ENCODE measurements around the gene SLC29A1. TPM values are rescaled to one million over a fixed set of nuclear protein-coding genes. Genes with fewer than 3 reads are reported as not detected.

SLC29A1 gene
- total RNA-seq, 2 donors from 2014 or later = 37.1 to 56.5 TPM

DNA sequence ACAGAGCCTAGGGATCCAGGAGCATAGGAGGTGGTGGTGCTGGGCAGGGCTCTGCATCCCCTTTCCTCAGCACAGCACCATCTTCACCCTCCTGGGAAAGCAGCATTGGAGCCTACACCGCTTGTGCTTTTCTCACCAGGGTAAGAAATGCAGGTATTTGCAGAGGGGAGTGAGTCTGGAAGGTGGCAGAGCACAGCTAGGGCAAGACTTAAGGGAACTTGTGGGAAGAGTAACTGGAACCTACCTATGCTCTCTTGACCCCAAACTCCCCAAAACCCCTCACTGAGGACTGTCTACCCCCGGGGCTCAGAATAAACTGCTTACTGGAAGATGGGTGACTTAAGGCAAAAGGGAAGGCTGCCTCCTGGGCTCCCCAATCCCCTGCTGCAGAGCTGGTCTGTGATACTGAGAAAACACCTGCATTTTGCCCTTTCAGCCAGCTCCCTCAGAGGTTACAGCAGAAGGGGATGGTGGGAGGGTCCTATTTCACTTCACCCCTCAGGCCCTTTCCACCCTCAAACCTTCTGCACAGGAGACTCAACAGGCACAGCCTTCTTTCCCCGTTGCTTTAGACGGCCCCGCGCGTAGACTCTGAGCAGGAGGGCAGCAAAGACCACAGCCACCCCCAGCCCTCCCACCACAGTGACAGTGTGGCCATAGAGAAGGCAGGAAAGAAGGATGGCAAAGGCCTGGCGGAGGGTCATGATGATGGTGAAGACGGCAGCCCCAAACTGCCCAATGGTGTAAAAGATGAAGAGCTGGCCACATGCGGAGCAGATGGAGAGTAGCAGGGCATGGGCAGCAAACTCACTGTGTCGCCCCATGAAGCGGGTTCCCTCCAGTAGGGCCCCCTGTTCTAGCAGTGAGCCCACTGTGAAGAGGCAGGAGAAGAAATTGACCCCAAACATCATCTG is 31.1 kb downstream of the SLC29A1 start:
- ATAC-seq (no peak), DNase-seq (ENCODE audit: low spot score in 2 of 2) (no peak)
- H3K9me3 Mint-ChIP-seq = no peaks in the 10 kb centered on the region
- peak overlapping the region; percentile 99 to 100 for H3K27ac Mint-ChIP-seq
- H3K36me3 Mint-ChIP-seq = peaks cover 50 to 64% of the 10 kb centered on the region in 2 donors

DNA sequence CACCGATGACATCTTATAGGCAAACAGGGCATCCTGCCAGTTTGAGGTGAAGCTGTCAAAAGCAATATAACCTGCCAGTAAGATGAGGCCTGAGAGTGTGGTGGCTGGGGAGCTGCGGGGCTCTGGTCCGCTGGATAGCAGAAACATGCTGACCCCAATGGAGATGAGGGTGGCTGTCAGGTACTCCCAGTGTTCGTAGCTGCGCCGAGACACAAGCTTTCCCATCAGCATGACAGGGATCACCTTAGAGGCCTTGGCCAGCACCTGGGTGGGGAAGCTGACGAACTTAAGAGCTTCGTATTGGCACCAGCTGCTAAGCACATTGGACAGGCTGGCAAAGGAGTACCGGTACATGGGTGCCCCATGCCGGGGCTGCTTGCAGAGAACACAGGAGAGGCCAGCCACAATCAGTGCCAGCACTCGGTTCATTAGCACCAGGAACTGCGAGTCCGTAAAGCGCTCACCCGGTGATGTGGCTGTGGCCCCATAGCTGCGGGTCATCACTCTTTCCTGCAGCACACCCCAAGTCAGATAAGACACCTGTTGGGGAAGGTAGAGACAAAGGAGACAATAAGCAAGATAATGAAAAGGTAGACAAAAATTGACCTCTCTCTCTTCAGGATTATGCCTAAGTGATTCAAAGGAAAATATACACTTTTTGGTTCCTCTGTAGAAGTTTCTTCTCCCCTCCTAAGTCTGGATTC is 31.9 kb downstream of the SLC29A1 start:
- ATAC-seq (peak in 1 of 2 donors; percentile 1), DNase-seq (ENCODE audit: low spot score in 2 of 2) (peak in 1 of 2 donors; percentile 52)
- peak overlapping the region; percentile 99 to 100 for H3K27ac Mint-ChIP-seq
- peaks cover 42 to 56% of the 10 kb centered on the region in 2 donors for H3K36me3 Mint-ChIP-seq
- no peaks in the 10 kb centered on the region for H3K9me3 Mint-ChIP-seq

DNA sequence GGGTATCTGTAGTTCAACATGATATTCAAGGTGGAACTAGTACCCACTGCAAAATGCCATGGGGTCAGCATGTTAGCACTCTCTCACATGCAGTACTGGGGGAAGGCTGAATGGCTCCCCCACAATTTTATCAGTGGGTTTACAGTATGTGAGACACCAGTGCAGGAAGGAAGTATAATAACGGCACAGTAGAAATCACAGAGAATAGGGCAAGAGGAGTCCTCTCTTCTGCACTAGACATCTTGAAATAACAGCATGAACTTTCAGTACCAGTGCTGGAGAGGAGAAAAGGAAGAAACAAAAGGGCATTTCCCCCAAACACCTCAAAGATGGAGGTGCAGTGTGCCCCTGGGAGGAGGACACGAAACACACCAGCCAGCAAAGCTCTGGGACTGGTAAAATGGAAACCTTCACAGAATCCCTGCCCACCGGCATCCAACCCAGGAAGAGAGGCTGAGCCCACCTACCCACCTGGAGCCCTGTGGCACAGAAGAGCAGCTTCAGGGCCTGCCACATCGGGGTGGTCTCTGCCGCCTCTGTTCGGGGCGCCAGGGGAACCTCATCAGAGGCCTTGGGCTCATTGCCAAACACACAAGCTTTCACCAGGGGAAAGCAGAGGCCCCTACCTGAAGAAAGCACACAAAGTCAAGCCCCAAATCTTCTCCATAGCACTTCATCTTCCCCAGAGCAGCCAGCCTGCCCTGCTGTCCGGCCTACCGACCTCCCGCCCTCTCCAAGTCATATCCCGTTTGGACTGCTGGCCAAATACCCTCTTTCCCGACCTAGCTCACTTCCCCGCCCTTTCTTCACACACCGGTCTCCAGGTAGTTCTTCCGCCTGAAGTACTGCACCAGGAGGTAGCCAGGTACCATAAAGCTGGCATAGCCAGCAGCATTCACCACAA is 32.7 kb downstream of the SLC29A1 start:
- DNase-seq (ENCODE audit: low spot score in 2 of 2) (no peak), ATAC-seq (peak in 1 of 2 donors; percentile 9)
- Mint-ChIP-seq H3K27ac (peak overlapping the region; percentile 99 to 100), H3K9me3 (no peaks in the 10 kb centered on the region), H3K36me3 (peaks cover 38 to 47% of the 10 kb centered on the region in 2 donors)

DNA sequence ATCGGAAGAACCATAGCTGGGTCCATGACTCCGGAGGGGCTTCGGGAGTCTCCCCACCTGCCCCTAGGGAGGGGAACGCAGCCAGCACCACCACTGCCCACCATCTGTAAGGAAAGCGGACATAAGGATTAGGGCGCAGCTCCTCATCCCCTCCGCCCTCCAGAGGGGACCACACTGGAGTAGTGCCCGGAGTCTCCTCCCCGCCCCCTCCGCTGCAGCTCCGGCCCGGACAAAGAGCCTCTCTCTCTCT is 33.3 kb downstream of the SLC29A1 start:
- peak overlapping the region; percentile 99 to 100 for H3K27ac Mint-ChIP-seq
- H3K36me3 Mint-ChIP-seq = peaks cover 35 to 41% of the 10 kb centered on the region in 2 donors
- ATAC-seq (no peak), DNase-seq (ENCODE audit: low spot score in 2 of 2) (no peak)
- H3K9me3 Mint-ChIP-seq = no peaks in the 10 kb centered on the region

DNA sequence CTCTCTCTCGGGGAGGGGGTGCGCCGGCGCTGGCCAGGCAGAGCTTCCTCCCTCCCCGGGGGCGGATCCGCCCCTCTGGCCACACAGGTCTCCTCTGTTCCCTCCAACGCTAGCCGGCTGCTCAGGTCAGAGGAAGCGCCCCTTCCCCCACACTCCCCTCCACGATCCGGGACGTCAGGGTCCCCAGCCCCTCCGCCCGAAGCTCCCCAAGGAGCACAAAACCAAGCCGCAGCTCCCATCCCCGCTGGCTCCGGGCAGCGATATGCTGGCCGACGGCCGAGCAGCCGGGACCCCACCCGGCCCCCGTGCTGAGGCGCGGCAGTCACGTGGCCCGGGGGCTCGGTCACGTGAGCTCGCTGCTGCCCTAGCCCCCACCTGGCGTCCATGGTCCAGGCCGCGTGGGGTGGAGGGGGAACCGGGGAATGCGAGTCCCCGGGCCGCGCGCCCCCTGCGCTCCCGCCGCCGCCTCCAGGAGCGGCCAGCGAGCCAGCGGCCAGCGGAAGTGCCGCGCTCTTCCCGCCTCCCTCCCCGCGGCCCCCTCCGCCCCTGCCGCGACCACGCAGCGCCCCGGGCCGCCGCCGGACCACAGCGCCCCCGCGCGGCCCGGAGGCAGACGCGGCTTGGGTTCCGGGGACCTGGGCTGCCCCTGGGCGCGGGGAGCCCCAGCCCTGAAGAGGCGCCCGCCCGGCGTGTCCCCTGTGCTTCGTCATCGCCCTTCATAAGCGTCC is 33.8 kb downstream of the SLC29A1 start, which contains the start of gene SLC35B2:
SLC35B2 (minus strand) TSS at position 504 of the 728 bp plus-strand sequence; CDS start at position 386, 118 bp downstream.
- ATAC-seq (peak; percentile 57 to 79), DNase-seq (ENCODE audit: low spot score in 2 of 2) (peak; percentile 79 to 83)
- Mint-ChIP-seq H3K27ac (peak within 1 kb of the TSS; percentile 99 to 100), H3K36me3 (peaks cover 31 to 37% of the 10 kb centered on the region in 2 donors), H3K9me3 (no peaks in the 10 kb centered on the region)

DNA sequence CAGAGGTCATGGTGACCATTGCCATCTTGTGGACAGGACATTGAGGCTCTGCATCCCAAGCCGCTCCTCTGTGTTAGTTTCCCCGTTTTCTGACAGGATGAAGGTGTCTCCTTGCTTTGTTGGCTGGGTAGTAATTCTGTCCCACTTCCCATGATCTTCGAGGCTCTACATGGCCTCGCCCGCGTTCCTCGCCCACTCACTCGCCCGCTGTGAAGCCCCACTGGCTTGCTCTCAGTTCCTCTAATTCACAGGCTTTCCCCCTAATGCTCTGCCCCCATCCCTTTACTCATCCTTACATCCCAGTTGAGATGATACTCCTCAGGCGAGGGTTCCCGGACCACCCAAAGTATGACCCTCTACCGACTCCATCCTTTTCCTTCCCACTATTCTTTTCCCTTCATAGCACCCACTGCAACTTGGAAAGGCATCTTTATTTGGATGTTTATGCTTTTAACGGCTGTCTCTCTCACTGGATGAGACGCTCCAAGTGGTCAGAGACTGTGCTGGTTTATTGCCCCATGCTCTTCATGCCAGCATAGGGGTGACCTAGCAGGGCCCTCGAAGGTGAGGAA is 34.4 kb downstream of the SLC29A1 start:
- H3K27ac Mint-ChIP-seq = peak overlapping the region; percentile 78 to 100
- DNase-seq (ENCODE audit: low spot score in 2 of 2) (no peak), ATAC-seq (no peak)
- H3K36me3 Mint-ChIP-seq = peaks cover 28 to 36% of the 10 kb centered on the region in 2 donors
- no peaks in the 10 kb centered on the region for H3K9me3 Mint-ChIP-seq

DNA sequence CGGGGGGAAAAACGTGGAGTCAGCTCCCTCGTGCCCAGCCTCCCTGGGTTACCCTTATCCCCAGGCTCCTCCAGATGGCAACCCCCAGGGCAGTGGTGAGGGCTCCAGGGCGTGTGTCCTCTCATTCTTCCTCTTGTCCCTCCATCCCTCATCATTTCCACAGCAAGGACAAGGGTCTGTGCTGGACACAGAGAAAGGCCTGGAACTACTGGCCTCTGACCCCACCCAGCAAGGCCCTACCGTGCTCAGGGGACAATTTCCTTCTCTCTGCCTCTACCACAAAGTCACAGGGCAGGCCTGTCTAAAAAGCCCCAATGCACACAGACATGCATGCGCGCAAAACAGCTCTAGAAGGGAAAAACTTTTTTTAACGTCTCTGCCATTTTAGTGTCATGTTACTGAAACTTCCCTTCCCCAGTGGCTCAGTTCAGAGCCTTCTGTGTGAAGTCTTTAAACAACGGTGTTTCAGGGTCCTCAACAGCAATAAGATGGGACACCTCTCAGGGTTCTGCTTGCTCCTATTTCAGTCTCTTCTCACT is 35.0 kb downstream of the SLC29A1 start:
- ATAC-seq = no peak

DNA sequence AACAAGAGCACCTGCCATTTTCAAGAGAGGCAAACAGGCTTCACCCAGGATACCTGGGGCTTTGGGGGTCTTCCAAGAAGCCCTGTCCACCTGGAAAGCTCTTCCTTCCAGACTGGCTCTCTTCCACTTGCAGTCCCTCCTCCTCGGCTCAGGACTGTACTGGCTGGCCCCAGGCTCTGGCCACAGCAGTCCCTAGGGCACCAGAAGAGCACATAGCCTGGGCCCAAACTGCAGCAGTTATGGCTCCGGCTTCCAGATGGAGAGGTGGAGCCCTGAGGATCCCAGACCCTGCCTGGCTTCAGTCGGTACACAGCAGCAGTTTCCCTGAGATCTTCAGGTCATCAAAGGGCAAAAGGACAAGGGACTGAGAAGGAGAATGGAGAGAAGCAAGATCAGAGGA is 35.5 kb downstream of the SLC29A1 start:
- no peak for ATAC-seq
- Mint-ChIP-seq H3K36me3 (peaks cover 21 to 37% of the 10 kb centered on the region in 2 donors), H3K9me3 (no peaks in the 10 kb centered on the region), H3K27ac (peak overlapping the region in 1 of 2 donors; percentile 100)
- DNase-seq (ENCODE audit: low spot score in 2 of 2) = no peak

More for the DNA sequence above, 35.0 kb downstream of the SLC29A1 start:
- Mint-ChIP-seq H3K36me3 (peaks cover 23 to 36% of the 10 kb centered on the region in 2 donors), H3K9me3 (no peaks in the 10 kb centered on the region), H3K27ac (peak overlapping the region in 1 of 2 donors; percentile 100)
- no peak for DNase-seq (ENCODE audit: low spot score in 2 of 2)

DNA sequence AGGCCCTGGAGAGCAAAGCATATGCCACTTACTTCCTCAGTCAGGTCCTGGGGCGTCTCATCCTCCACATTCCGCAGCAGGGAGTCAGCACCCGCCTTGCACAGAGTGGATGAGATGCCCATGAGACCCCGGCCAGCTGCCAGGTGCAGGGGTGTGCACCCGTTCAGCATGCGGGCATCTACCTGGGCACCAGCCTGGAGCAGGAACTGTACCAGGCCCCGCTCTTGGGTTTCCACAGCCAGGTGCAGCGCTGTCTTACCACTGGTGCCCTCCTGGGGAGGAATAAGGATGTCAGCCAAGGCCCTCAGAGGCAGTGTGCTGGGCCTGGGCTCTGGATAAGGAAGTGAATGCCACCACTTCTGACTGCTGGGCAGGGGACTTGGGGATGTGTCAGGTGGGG is 36.6 kb downstream of the SLC29A1 start:
- no peak for DNase-seq (ENCODE audit: low spot score in 2 of 2)
- ATAC-seq = no peak
- no peaks in the 10 kb centered on the region for H3K9me3 Mint-ChIP-seq
- peaks cover 32 to 39% of the 10 kb centered on the region in 2 donors for H3K36me3 Mint-ChIP-seq
- H3K27ac Mint-ChIP-seq = peak overlapping the region in 1 of 2 donors; percentile 51

DNA sequence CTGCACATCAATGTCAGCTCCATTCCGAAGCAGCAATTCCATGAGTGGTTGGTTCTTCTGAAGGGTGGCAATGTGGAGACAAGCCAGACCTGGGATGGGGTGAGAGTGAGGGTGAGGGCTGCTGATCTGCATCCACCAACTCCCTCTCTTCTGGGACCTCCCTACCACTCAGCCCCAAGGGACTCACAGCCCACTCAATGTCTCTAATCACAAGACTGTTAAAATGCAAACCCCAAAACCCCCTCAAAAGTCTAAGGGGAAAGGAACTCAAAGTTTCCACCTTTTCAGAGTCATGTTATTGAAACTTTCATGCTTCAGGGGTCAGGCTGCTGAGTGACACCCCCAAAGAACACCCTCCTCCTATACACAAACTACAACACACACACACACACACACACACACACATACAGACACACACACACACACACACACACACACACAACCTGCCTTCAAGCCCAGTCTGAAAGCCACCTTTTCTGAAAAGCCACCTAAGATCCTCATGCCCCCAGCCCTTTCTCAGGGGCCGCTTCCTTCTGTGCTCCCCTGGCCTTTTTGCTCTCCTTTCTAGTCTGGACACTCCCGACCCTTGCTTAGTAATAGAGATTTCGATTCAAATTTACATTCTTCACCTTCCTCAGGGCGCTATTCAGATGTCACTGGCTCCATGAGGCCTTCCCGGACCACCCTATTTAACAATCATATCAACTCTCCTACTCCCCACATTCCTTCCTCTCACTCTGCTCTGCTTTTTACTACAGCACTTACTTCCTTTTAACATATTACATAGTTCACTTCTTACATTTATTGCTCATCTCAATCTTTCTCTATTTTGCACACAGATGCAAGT is 37.3 kb downstream of the SLC29A1 start:
- peaks cover 32 to 33% of the 10 kb centered on the region in 2 donors for H3K36me3 Mint-ChIP-seq
- ATAC-seq = no peak
- DNase-seq (ENCODE audit: low spot score in 2 of 2) = no peak
- H3K9me3 Mint-ChIP-seq = no peaks in the 10 kb centered on the region
- peak overlapping the region; percentile 17 to 51 for H3K27ac Mint-ChIP-seq

DNA sequence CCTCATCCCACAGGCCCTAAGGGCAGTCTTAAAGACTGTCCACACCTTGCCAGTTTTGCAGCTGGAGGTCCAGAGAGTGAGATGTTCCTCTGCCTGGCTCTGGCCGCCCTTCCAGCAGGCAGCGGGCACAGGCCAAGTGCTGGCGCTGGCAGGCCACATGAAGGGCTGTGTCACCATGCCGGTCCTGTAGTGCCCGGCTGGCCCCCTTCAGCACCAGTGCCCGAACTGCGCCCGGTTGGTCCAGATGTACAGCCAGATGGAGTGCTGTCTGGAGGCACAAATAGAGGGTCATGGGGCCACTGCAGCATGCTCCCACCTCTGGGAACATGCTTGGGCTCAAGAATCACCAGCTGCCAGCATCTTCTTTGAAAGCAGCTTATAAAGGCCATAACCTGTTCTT is 38.2 kb downstream of the SLC29A1 start:
- peaks cover 26 to 29% of the 10 kb centered on the region in 2 donors for H3K36me3 Mint-ChIP-seq
- H3K9me3 Mint-ChIP-seq = no peaks in the 10 kb centered on the region
- H3K27ac Mint-ChIP-seq = peak overlapping the region in 1 of 2 donors; percentile 17
- DNase-seq (ENCODE audit: low spot score in 2 of 2) (no peak), ATAC-seq (no peak)

DNA sequence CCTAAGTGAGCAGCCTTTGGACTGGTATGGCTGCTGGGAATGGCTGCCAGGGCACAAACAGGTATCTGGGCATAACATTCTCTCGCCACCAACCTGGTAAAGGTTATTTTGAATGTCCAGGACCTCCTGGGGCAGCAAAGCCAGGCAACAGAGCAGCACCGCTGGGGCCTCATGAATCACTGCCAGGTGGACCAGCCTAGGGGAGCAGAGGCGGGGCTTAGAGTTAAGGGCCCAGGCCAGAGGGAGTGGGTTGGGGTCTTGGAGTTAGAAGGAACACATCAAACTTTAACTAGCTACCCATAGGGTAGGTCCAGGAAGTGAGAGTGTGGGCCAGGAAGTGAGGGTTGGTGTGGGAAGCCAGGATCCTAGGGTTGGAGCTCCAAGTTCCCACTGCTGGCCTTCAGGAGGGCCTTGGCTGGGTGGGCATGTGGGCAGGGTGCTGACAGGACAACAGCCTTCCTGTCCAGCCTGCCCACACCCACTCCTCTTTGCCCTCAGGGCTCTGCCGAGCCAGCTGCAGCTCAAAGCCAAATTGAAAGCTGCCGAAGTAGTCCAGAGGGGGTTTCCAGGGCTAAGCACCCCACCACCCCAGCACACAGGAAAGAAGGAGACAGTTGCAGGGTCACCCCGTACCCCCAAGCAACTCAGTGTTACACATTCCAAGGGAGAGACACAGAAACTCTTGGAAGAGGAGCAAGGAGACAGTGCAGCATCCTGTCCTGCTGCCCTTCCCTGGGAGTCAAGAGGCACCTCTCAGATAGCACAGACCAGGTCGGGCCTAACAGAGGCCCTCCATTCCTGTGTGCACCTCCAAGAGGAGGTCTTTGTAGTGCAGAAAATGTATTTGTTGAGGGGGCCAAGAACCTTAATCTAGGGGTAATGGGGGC is 39.3 kb downstream of the SLC29A1 start:
- peak overlapping the region; percentile 86 to 95 for H3K27ac Mint-ChIP-seq
- ATAC-seq (no peak), DNase-seq (ENCODE audit: low spot score in 2 of 2) (no peak)
- H3K36me3 Mint-ChIP-seq = peaks cover 23 to 26% of the 10 kb centered on the region in 2 donors
- no peaks in the 10 kb centered on the region for H3K9me3 Mint-ChIP-seq

DNA sequence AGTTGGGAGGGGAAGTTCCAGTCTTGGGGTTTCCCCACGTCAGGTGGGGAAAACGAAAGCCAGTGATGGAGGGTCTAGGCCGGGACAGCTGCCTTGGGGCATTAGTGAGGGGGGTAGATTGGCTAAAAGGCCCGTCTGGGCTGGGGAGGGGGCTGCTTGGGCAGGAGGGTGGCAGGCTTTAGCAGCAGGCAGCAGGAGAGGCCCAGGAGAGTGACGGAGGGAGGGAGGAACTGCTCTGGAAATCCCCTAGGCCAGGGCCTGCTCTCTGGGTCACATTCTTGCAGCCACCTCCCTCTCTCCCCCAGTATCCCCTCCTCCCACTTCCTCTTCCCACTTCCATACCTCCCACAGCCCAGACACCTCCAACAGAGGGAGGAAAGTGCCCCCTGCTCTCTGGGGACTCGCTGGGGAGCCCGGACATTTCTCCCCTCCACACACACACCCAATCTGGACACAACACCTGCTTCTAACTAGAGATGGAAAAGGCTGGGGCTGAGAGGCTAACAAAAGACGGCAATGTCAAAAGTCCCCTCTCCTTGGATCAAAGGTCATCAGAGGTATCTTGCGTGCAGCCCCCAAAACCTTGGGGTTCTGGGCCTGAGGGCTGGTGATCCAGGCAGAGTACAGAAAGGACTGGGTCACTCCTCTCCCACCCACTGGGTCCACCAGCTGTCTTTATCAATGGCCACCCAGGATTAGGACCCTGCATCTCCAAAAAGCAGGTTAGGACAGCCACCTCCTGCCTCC is 40.1 kb downstream of the SLC29A1 start:
- Mint-ChIP-seq H3K9me3 (no peaks in the 10 kb centered on the region), H3K27ac (peak overlapping the region; percentile 86 to 95), H3K36me3 (peaks cover 23% of the 10 kb centered on the region in 2 donors)
- DNase-seq (ENCODE audit: low spot score in 2 of 2) (no peak), ATAC-seq (peak in 1 of 2 donors; percentile 39)
